Mucosa of descending colon (tissue), 3 donors: ENCODE measurements around the gene EOLA1. TPM values are rescaled to one million over a fixed set of nuclear protein-coding genes. Genes with fewer than 3 reads are reported as not detected.

Experiments used
- ATAC-seq: fragments of 200-7000 bp; cut with Tn5 transposase; one replicate; pipeline ENCODE4 v1.9.1; 2020; ENCODE audit warnings: mild to moderate bottlenecking, moderate library complexity
- DNase-seq, 3 donors: peaks; one replicate each; pipeline ENCODE4 v3.0.0-alpha.2; 2020
- H3K36me3 ChIP-seq: fragments of 200-600 bp; one replicate; pipeline ENCODE4 v1.8.0; 2021; ENCODE audit warnings: low read depth, mild to moderate bottlenecking
- H3K4me1 ChIP-seq: fragments of 200-600 bp; one replicate; pipeline ENCODE4 v1.8.0; 2021; ENCODE audit warnings: low read depth, mild to moderate bottlenecking
- H3K4me3 ChIP-seq: fragments of 200-600 bp; one replicate; pipeline ENCODE4 v1.8.0; 2021; ENCODE audit warnings: mild to moderate bottlenecking
- H3K9me3 ChIP-seq: fragments of 200-600 bp; one replicate; pipeline ENCODE4 v1.8.0; 2021; ENCODE audit warnings: mild to moderate bottlenecking
- CTCF ChIP-seq: fragments of 200-600 bp; IDR thresholded peaks from one replicate; pipeline ENCODE4 v1.8.0; 2022; ENCODE audit warnings: antibody characterized with exemption, mild to moderate bottlenecking
- intact Hi-C, 2 donors: fragments of 100-400 bp; cut with DNase I in 1 of 2; cut with micrococcal nuclease in 1 of 2; formaldehyde crosslinking; loops; one replicate each; pipeline versions ENCODE4 v1.11.0 to v1.11.1; 2022; cut with DNase I, micrococcal nuclease
- long read RNA-seq, 2 donors: library from polyadenylated mRNA; unstranded; transcript quantifications; one replicate each; pipeline ENCODE4 v2.0.0, GENCODE V29; 2019 to 2021
- total RNA-seq, 3 donors: library from RNA; stranded (reverse); fragmentation: NEBNext Ultra II Directional in 2 of 3; extraction: Animal tissue kit (Norgen Biotek cat#: 25700) in 2 of 3; gene quantifications; one replicate each; pipeline versions ENCODE4 v1.2.1 to v1.2.4, GENCODE V29; 2021 to 2023
- donor health status: DM: no; HTN: no; CAD: no; lungs with moderate emphysema.
- donor health status: DM: no; HTN: no; CAD: no.
- donor health status: DM: no; HTN: yes; CAD: no.

Gene EOLA1
- total RNA-seq = 10 to 100 TPM; 29.1 to 36.9 (median 34.0) TPM
- long read RNA-seq, donor 1, transcript CXorf40A-204 (5 exons, 1,403 nt) = major isoform, 6 of 25 reads
- long read RNA-seq, donor 1, transcript CXorf40A-211 (5 exons, 1,204 nt) = major isoform, 6 of 25 reads
- long read RNA-seq, donor 1, transcript CXorf40A-202 (5 exons, 1,148 nt) = minor isoform, 5 of 25 reads
- long read RNA-seq, donor 1, partial matches to known transcripts = 0 of 25 reads
- long read RNA-seq, donor 1, other reads (novel, unspliced or antisense) = 7 of 25 reads
- long read RNA-seq, donor 2, transcript CXorf40A-204 (5 exons, 1,403 nt) = major isoform, 5 of 16 reads
- long read RNA-seq, donor 2, partial matches to known transcripts = 0 of 16 reads
- long read RNA-seq, donor 2, other reads (novel, unspliced or antisense) = 6 of 16 reads

GRCh38 chrX:149540621-149541520 lies at the start of gene EOLA1:
EOLA1 (plus strand) TSS chrX:149541012; CDS start chrX:149545631, 4,619 bp downstream.
- intact Hi-C loops = no loop called here
- H3K36me3 ChIP-seq = no peaks in the 10 kb centered on the region
- ATAC-seq (peak; percentile 71), DNase-seq (peak; percentile 88 to 96 (median 92))
- H3K4me3 ChIP-seq = peak within 1 kb of the TSS; percentile 36
- no peaks in the 10 kb centered on the region for H3K4me1 ChIP-seq
- TF ChIP-seq CTCF = no peak
- no peaks in the 10 kb centered on the region for H3K9me3 ChIP-seq

- TF ChIP-seq CTCF = no peak
- no peaks in the 10 kb centered on the region for H3K9me3 ChIP-seq
- ATAC-seq = peak; percentile 42
- peaks cover 5% of the 10 kb centered on the region for H3K4me1 ChIP-seq
- peak in 1 of 3 donors; percentile 59 for DNase-seq
- intact Hi-C loops = no loop called here
- no peak overlapping the region for H3K4me3 ChIP-seq
- H3K36me3 ChIP-seq = no peaks in the 10 kb centered on the region
These were observed 49.0 kb upstream of the EOLA1 start for GRCh38 chrX:149491812-149492211.

GRCh38 chrX:149493567-149494562 lies 46.9 kb upstream of the EOLA1 start:
- ATAC-seq (peak; percentile 54), DNase-seq (peak in 2 of 3 donors; percentile 14 to 41)
- H3K4me1 ChIP-seq = peaks cover 5% of the 10 kb centered on the region
- no peak for TF ChIP-seq CTCF
- no peaks in the 10 kb centered on the region for H3K36me3 ChIP-seq
- no peaks in the 10 kb centered on the region for H3K9me3 ChIP-seq
- H3K4me3 ChIP-seq = no peak overlapping the region
- intact Hi-C loops = no loop called here

- H3K4me3 ChIP-seq = no peak overlapping the region
These were observed 45.8 kb upstream of the EOLA1 start for GRCh38 chrX:149494844-149495565.

More at GRCh38 chrX:149494844-149495565, 45.8 kb upstream of the EOLA1 start:
- Histone ChIP-seq H3K36me3 (no peaks in the 10 kb centered on the region), H3K4me1 (peaks cover 5% of the 10 kb centered on the region), H3K9me3 (no peaks in the 10 kb centered on the region)
- DNase-seq = no peak
- TF ChIP-seq CTCF = no peak
- no peak for ATAC-seq
- intact Hi-C loops = no loop called here
